Keratinocyte (primary cell): ENCODE measurements around the gene ITGB4.

ENCODE experiments used
- CTCF ChIP-seq, 3 experiments: IDR thresholded peaks in 1 of 3; conservative IDR thresholded peaks in 1 of 3; optimal IDR thresholded peaks in 1 of 3; 2 replicates in 2 of 3; 3 replicates in 1 of 3; pipeline versions ENCODE3 to v1.5.1; 2011; ENCODE audit warnings: low read length in 3 of 3, mild to moderate bottlenecking in 3 of 3, moderate library complexity in 2 of 3, control low read depth in 1 of 3, inconsistent platforms in 1 of 3; ENCODE audit not compliant: insufficient read depth in 2 of 3; ENCODE audit errors: extremely low read depth in 1 of 3
- EZH2 ChIP-seq: IDR thresholded peaks from one replicate; pipeline ENCODE4 v1.6.1; 2012; ENCODE audit warnings: inconsistent platforms, mild to moderate bottlenecking, low read length, moderate library complexity

GRCh38 chr17:75738218-75738802, 17.1 kb downstream of the ITGB4 start:
- no peak for TF ChIP-seq CTCF (optimal IDR thresholded peaks at IDR 0.05 in 1 of 3, IDR thresholded peaks at IDR 0.05 in 1 of 3, conservative IDR thresholded peaks at IDR 0.05 in 1 of 3; ENCODE audit: extremely low read depth in 1 of 3, insufficient read depth in 2 of 3, low read length in 3 of 3)
- TF ChIP-seq EZH2: no peak
